Sigmoid colon (tissue), 7 donors: Measurements from ENCODE around the gene CFAP410. TPM values are rescaled to one million over a fixed set of nuclear protein-coding genes. Genes with fewer than 3 reads are reported as not detected.
"Not testable (repeated sequence)": the region's sequence is repeated elsewhere in the genome, so short reads cannot be mapped to it uniquely, and the experiment has no call there.

ENCODE experiments used
- DNase-seq: peaks from one replicate; pipeline ENCODE4 v3.0.0-alpha.2; 2019
- H3K27ac ChIP-seq, 4 donors: fragments of 200-600 bp; sonication (generic); one replicate each; pipeline ENCODE4 v1.5.1; 2016 to 2019; ENCODE audit warnings: mild to moderate bottlenecking in 1 of 4
- H3K27me3 ChIP-seq, 3 donors: fragments of 200-600 bp; sonication (generic); one replicate each; pipeline ENCODE4 v1.5.1; 2019; ENCODE audit warnings: mild to moderate bottlenecking in 1 of 3
- H3K36me3 ChIP-seq, 4 donors: fragments of 200-600 bp; sonication (generic); one replicate each; pipeline ENCODE4 v1.5.1; 2016 to 2019
- H3K4me1 ChIP-seq, 4 donors: fragments of 200-600 bp; sonication (generic); one replicate each; pipeline ENCODE4 v1.5.1; 2017 to 2019
- H3K4me3 ChIP-seq, 4 donors: fragments of 200-600 bp; sonication (generic); one replicate each; pipeline ENCODE4 v1.5.1; 2017 to 2019; ENCODE audit warnings: mild to moderate bottlenecking in 2 of 4, moderate library complexity in 1 of 4
- H3K9me3 ChIP-seq, 4 donors: fragments of 200-600 bp in 3 of 4; sonication (generic) in 3 of 4; one replicate each; pipeline versions ENCODE4 v1.5.1 to v1.6.1; 2013 to 2019
- EP300 ChIP-seq, 4 donors: sonication (generic); formaldehyde crosslinking; IDR thresholded peaks; one replicate each; pipeline ENCODE4 v1.6.1; 2017; ENCODE audit warnings: antibody characterized with exemption in 4 of 4
- POLR2A ChIP-seq, 2 donors: fragments of 450-650 bp; IDR thresholded peaks; one replicate each; pipeline ENCODE4 v1.6.1; 2016; ENCODE audit warnings: antibody characterized with exemption in 2 of 2, mild to moderate bottlenecking in 2 of 2, moderate library complexity in 2 of 2
- POLR2AphosphoS5 ChIP-seq, 4 donors: sonication (generic); formaldehyde crosslinking; IDR thresholded peaks; one replicate each; pipeline ENCODE4 v1.6.1; 2017; ENCODE audit warnings: antibody characterized with exemption in 4 of 4
- WGBS, 2 donors: extraction: QIAGEN DNeasy Blood & Tissue Kit; methylation state at CpG; one replicate each; pipeline ENCODE4 v1.1.7; 2013; 5-methylcytosine and 5-hydroxymethylcytosine counted together
- intact Hi-C: fragments of 100-400 bp; cut with DNase I; formaldehyde crosslinking; loops from one replicate; pipeline ENCODE4 v1.15.1; 2023
- polyA plus RNA-seq, 3 donors: library from polyadenylated mRNA; stranded (reverse); fragments of 200-250 nt; gene quantifications; one replicate each; pipeline ENCODE4 v1.2.3, GENCODE V29; 2013
- total RNA-seq, 4 donors: library from RNA; depleted of rRNA; stranded (reverse); fragments of >200 nt; gene quantifications; one replicate each; pipeline ENCODE4 v1.1.0, GENCODE V29; 2016
- TF ChIP-seq, protein P1 (sequence below), 4 experiments: fragments of 450-650 bp in 3 of 4; fragments of 200-600 bp in 1 of 4; IDR thresholded peaks; one replicate each; pipeline ENCODE4 v1.5.1; 2016 to 2019; ENCODE audit warnings: antibody characterized with exemption in 4 of 4, mild to moderate bottlenecking in 3 of 4, moderate library complexity in 2 of 4
- donor health status: healthy with polysubstance abuse.
- donor health status: Bipolar disorder and iron deficiency.
- donor health status: healthy.

Gene CFAP410
- total and polyA plus RNA-seq, 7 donors: 12.7 to 31.7 (median 28.2) TPM

DNA sequence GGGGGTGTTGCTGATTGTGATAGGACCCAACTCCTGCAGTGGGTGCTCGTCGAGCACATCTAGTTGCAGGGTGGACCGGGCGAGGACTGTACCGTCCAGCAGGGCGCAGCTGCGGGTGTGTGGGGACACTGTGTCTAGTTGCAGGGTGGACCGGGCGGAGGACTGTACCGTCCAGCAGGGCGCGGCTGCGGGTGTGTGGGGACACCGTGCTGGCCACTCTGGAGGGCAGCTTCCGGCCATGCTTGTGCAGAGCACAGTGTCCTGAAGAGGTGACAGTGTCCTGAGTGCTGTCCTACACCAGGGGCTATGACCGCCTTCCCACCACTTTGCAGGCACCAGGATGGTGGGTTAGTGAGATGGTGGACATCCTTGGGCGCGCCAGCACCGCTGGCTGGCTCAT is 9.7 kb upstream of the CFAP410 start:
- peaks cover 0 to 10% (median 6%) of the 10 kb centered on the region in 4 donors for H3K4me1 ChIP-seq
- no peak overlapping the region for H3K27ac ChIP-seq
- H3K4me3 ChIP-seq: no peak overlapping the region
- intact Hi-C loops: no loop called here
- H3K9me3 ChIP-seq: no peaks in the 10 kb centered on the region
- no peak for DNase-seq
- H3K27me3 ChIP-seq: peaks cover 17 to 72% (median 34%) of the 10 kb centered on the region in 3 donors
- TF ChIP-seq POLR2A (IDR thresholded peaks at IDR 0.05) (no peak), EP300 (IDR thresholded peaks at IDR 0.05) (no peak), POLR2AphosphoS5 (IDR thresholded peaks at IDR 0.05) (no peak)
- TF ChIP-seq, protein P1, sequence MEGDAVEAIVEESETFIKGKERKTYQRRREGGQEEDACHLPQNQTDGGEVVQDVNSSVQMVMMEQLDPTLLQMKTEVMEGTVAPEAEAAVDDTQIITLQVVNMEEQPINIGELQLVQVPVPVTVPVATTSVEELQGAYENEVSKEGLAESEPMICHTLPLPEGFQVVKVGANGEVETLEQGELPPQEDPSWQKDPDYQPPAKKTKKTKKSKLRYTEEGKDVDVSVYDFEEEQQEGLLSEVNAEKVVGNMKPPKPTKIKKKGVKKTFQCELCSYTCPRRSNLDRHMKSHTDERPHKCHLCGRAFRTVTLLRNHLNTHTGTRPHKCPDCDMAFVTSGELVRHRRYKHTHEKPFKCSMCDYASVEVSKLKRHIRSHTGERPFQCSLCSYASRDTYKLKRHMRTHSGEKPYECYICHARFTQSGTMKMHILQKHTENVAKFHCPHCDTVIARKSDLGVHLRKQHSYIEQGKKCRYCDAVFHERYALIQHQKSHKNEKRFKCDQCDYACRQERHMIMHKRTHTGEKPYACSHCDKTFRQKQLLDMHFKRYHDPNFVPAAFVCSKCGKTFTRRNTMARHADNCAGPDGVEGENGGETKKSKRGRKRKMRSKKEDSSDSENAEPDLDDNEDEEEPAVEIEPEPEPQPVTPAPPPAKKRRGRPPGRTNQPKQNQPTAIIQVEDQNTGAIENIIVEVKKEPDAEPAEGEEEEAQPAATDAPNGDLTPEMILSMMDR (IDR thresholded peaks at IDR 0.05): no peak
- WGBS, 2 donors: 51 to 86% methylated on average over 19 of the region's 19 CpGs
- H3K36me3 ChIP-seq: no peaks in the 10 kb centered on the region

DNA sequence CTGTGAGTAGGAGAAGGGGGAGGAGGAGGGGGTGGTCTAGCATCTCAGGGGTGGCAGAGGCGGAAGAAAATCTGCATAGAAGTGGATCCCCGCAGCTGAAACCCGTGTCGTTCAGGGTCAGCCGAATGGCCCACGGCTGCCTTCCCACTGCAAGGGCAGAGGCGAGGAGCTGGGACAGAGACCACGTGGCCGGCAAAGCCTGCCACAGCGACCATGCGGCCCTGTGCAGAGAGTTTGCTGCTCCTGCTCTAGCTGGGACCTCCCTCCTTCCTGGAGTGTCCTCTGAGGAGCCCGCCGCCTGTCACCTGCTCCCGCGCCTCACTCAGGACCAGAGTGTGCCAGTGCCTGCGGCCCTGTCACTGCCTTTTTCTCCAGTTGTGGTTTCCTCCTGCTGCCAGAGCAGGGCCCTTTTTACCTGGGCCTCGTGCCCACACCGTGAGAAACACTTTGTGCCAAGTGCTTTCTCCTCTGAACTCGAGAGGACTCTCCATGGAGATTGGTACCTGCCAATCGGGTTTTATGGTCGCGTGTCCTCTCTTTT is 8.8 kb upstream of the CFAP410 start:
- DNase-seq: no peak
- intact Hi-C loops: no loop called here
- Histone ChIP-seq H3K36me3 (no peaks in the 10 kb centered on the region), H3K27me3 (peaks cover 17 to 72% (median 34%) of the 10 kb centered on the region in 3 donors), H3K9me3 (no peaks in the 10 kb centered on the region), H3K27ac (no peak overlapping the region), H3K4me3 (no peak overlapping the region), H3K4me1 (peaks cover 0 to 10% (median 6%) of the 10 kb centered on the region in 4 donors)
- WGBS, 2 donors: 21 to 45% methylated on average over 22 of the region's 22 CpGs
- TF ChIP-seq EP300 (IDR thresholded peaks at IDR 0.05) (no peak), POLR2A (IDR thresholded peaks at IDR 0.05) (no peak), POLR2AphosphoS5 (IDR thresholded peaks at IDR 0.05) (no peak)
- TF ChIP-seq, protein P1 (IDR thresholded peaks at IDR 0.05): no peak

DNA sequence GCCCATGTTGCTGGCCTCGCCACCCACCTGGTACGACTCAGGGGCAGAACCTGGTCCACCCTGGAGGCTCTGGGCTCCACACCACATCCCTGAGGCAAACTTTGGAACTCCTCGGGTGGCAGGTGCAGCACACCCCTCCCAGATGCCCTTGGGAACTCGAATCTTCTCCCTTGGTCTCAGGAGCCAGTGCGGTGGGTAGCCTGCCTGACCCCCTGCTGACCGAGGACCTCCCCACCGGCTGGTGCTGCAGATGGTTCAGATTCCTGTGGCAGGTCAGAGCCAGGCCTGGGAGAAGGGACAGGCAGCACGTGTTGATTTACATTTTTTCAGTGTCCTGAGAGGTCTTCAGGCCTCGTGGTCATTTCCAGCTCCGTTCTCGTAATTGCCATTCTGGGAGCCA is 6.3 kb upstream of the CFAP410 start:
- H3K4me1 ChIP-seq: peaks cover 0 to 5% (median 4%) of the 10 kb centered on the region in 4 donors
- intact Hi-C loops: no loop called here
- peaks cover 13 to 49% (median 25%) of the 10 kb centered on the region in 3 donors for H3K27me3 ChIP-seq
- no peak overlapping the region for H3K27ac ChIP-seq
- TF ChIP-seq, protein P1 (IDR thresholded peaks at IDR 0.05): no peak
- no peak for TF ChIP-seq EP300 (IDR thresholded peaks at IDR 0.05)
- no peak for TF ChIP-seq POLR2A (IDR thresholded peaks at IDR 0.05)
- no peak for TF ChIP-seq POLR2AphosphoS5 (IDR thresholded peaks at IDR 0.05)
- H3K9me3 ChIP-seq: no peaks in the 10 kb centered on the region
- H3K4me3 ChIP-seq: no peak overlapping the region
- no peak for DNase-seq
- WGBS, 2 donors: 69 to 77% methylated on average over 11 of the region's 11 CpGs
- H3K36me3 ChIP-seq: no peaks in the 10 kb centered on the region

DNA sequence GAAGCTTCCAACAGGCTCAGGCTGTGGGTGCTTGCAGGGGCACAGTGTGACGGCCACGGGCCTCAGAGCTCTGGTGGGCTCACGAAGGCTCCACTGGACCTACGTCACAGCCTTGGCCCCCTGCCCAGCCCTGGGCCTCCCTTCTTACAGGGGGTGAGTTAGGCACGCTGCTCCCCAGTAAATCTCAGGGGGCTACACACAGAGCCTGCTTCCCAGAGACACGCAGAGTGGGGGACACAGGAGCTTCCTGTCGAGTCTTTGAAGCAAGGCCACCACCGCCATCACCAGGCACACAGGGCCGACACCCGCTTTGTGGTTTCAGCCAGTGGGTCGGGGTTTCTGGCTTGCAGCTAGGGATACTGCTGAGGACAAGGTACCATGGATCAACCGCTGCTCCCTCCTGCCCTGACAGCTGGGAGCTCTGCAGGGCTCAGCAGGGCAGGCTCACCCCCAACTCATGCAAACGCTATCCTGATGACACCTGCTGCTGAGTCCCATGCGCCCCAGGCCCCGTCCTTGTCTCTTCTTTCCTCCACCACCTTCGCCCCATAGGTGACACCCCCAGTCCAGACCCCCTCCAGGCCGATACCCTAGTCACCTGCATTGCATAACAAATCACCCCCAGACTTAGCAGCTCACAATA is 5.5 kb upstream of the CFAP410 start:
- intact Hi-C loops: loop anchor here (5.0 kb wide), 1 partner anchor 448 kb away; no protein-coding TSS in a partner anchor
- peaks cover 6 to 40% (median 16%) of the 10 kb centered on the region in 3 donors for H3K27me3 ChIP-seq
- WGBS, 2 donors: 77 to 82% methylated on average over 17 of the region's 17 CpGs
- H3K9me3 ChIP-seq: no peaks in the 10 kb centered on the region
- no peaks in the 10 kb centered on the region for H3K36me3 ChIP-seq
- TF ChIP-seq POLR2A (IDR thresholded peaks at IDR 0.05): no peak
- DNase-seq: no peak
- H3K27ac ChIP-seq: no peak overlapping the region
- H3K4me1 ChIP-seq: peaks cover 0 to 8% (median 7%) of the 10 kb centered on the region in 4 donors
- H3K4me3 ChIP-seq: no peak overlapping the region

DNA sequence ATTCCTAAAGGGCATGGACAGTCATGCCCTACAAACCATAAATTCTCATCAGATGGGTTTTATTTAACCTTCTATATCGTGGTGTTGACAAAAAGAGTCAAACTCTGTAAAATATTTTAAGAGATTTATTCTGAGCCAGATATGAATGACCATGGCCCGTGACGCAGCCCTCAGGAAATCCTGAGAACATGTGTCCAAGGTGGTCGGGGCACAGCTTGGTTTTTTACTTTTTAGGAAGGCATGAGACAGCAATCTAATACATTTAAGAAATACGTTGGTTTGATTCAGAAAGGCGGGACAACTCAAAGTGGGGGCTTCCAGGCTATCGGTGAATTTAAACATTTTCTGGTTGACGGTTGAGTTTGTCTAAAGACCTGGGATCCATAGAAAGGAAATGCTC is 3.8 kb upstream of the CFAP410 start:
- not testable (repeated sequence) for H3K4me3 ChIP-seq, DNase-seq, H3K27ac ChIP-seq, H3K36me3 ChIP-seq, H3K9me3 ChIP-seq
- intact Hi-C loops: loop anchor here (5.0 kb wide), 1 partner anchor 449 kb away; no protein-coding TSS in a partner anchor
- Histone ChIP-seq H3K27me3 (peaks cover 0 to 23% (median 0%) of the 10 kb centered on the region in 3 donors), H3K4me1 (peaks cover 0 to 16% (median 13%) of the 10 kb centered on the region in 4 donors)
- 82 to 83% methylated on average over 8 of the region's 8 CpGs for WGBS, 2 donors

DNA sequence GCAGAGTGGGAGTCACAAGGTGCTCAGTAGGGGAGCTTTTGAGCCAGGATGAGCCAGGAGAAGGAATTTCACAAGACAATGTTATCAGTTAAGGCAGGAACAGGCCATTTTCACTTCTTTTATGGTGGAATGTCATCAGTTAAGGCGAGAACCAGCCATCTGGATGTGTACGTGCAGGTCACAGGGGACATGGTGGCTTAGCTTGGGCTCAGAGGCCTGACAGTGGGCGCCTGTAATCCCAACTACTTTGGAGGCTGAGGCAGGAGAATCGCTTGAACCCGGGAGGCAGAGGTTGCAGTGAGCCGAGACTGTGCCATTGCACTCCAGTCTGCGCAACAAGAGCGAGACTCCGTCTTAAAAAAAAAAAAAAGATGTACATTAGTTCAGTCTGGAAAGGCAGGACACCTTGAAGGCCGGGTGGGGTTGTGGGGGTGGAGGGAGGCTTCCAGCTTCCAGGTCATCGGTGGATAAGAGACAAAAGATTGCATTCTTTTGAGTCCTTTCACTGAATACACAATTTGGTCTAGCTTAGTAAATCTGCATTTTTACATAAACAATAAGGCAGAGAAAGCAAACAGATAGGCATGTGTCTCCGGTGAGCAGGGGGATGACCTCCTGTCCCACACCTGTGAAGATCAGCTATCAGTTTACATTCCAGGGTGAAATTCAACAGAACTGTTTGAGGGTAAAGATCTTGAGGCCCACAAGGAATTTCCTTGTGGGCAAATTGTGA is 2.7 kb upstream of the CFAP410 start:
- intact Hi-C loops: loop anchor here (5.0 kb wide), 1 partner anchor 450 kb away; no protein-coding TSS in a partner anchor
- not testable (repeated sequence) for H3K27ac ChIP-seq, DNase-seq, H3K4me3 ChIP-seq, H3K9me3 ChIP-seq, H3K36me3 ChIP-seq
- 78 to 82% methylated on average over 12 of the region's 12 CpGs for whole genome bisulfite sequencing, 2 donors
- Histone ChIP-seq H3K27me3 (peaks cover 0 to 18% (median 0%) of the 10 kb centered on the region in 3 donors), H3K4me1 (peaks cover 0 to 22% (median 18%) of the 10 kb centered on the region in 4 donors)
